Right hindlimb (tissue), 1 donor: ENCODE results near the gene CDHR5.
"Not testable (repeated sequence)": the region's sequence is repeated elsewhere in the genome, so short reads cannot be mapped to it uniquely, and the experiment has no call there.

ENCODE experiments used
- DNase-seq: peaks from one replicate; pipeline ENCODE4 v3.0.0-alpha.2; 2018

Gene CDHR5

GRCh38 chr11:624705-625635 lies at the start of gene CDHR5:
Gene CDHR5, minus strand, starts transcription at chr11:624955. Its CDS starts 53 bp downstream, at chr11:624902.
- DNase-seq = peak; percentile 31

GRCh38 chr11:674406-674805 lies 49.7 kb upstream of the CDHR5 start:
- DNase-seq = no peak

- DNase-seq = no peak
Observed at GRCh38 chr11:673866-674265, 49.1 kb upstream of the CDHR5 start.

GRCh38 chr11:665704-666281 lies 41.0 kb upstream of the CDHR5 start:
- no peak for DNase-seq

- peak; percentile 55 for DNase-seq
Observed at GRCh38 chr11:665062-665703, 40.4 kb upstream of the CDHR5 start.

GRCh38 chr11:662689-663274 lies 38.0 kb upstream of the CDHR5 start:
- peak; percentile 64 for DNase-seq

GRCh38 chr11:660681-661444 lies 36.1 kb upstream of the CDHR5 start:
- no peak for DNase-seq

GRCh38 chr11:660281-660680 lies 35.5 kb upstream of the CDHR5 start:
- no peak for DNase-seq

- DNase-seq = no peak
Observed at GRCh38 chr11:659532-660085, 34.9 kb upstream of the CDHR5 start.

GRCh38 chr11:657691-658126 lies 33.0 kb upstream of the CDHR5 start:
- DNase-seq = no peak

- DNase-seq = no peak
Observed at GRCh38 chr11:656866-657265, 32.1 kb upstream of the CDHR5 start.

GRCh38 chr11:656426-656825 lies 31.7 kb upstream of the CDHR5 start:
- no peak for DNase-seq

- no peak for DNase-seq
Observed at GRCh38 chr11:655036-655726, 30.4 kb upstream of the CDHR5 start.

GRCh38 chr11:654444-654843 lies 29.7 kb upstream of the CDHR5 start:
- DNase-seq = not testable (repeated sequence)

- no peak for DNase-seq
Observed at GRCh38 chr11:653837-654236, 29.1 kb upstream of the CDHR5 start.

GRCh38 chr11:653136-653535 lies 28.4 kb upstream of the CDHR5 start:
- DNase-seq = not testable (repeated sequence)

GRCh38 chr11:650482-650881 lies 25.7 kb upstream of the CDHR5 start:
- no peak for DNase-seq

GRCh38 chr11:647672-648158 lies 23.0 kb upstream of the CDHR5 start:
- DNase-seq = not testable (repeated sequence)

- no peak for DNase-seq
Observed at GRCh38 chr11:646214-646613, 21.5 kb upstream of the CDHR5 start.

- DNase-seq = no peak
Observed at GRCh38 chr11:645536-645935, 20.8 kb upstream of the CDHR5 start.
